IMR-90 (cell line): ENCODE results near the gene EDN2. TPM values are rescaled to one million over a fixed set of nuclear protein-coding genes. Genes with fewer than 3 reads are reported as not detected.

Source experiments
- ATAC-seq: fragments of 200-7000 bp; cut with Tn5 transposase; 2 replicates; pipeline ENCODE4 v1.9.1; 2020; ENCODE audit warnings: low read depth, mild to moderate bottlenecking, moderate library complexity
- BruUV-seq: library from RNA; stranded (reverse); fragments of 400-500 nt; replicated peaks from 2 replicates; lab custom pipeline; 2021; lab: Mats Ljungman, UMichigan
- CTCF ChIA-PET: fragments of 300-600 bp; formaldehyde crosslinking; extraction: SDS; loops from one replicate; lab custom pipeline; 2021; ENCODE audit warnings: antibody characterized with exemption; lab: Yijun Ruan, JAX
- POLR2A ChIA-PET: fragments of 300-600 bp; sonication (Branson Sonifier 250); formaldehyde crosslinking; loops from one replicate; lab custom pipeline; 2022; ENCODE audit warnings: antibody characterized with exemption; ENCODE audit not compliant: unreplicated experiment; lab: Charles Lee
- DNase-seq: peaks from one replicate; pipeline ENCODE4 v3.0.0; 2013
- H2AFZ ChIP-seq: replicated peaks from 2 replicates; pipeline ENCODE3; 2013; ENCODE audit warnings: low read length, mild to moderate bottlenecking; ENCODE audit not compliant: poor library complexity
- H2AK5ac ChIP-seq: 2 replicates; pipeline ENCODE4 v1.6.1; 2013; ENCODE audit warnings: low read depth, low read length, inconsistent platforms
- H2AK9ac ChIP-seq: replicated peaks from 2 replicates; pipeline ENCODE3; 2013; ENCODE audit warnings: mild to moderate bottlenecking, low read depth, low read length, moderate library complexity; ENCODE audit not compliant: poor library complexity
- H2BK120ac ChIP-seq: 2 replicates; pipeline ENCODE4 v1.6.1; 2013; ENCODE audit warnings: low read depth, low read length, inconsistent platforms
- H2BK15ac ChIP-seq: 3 replicates; pipeline ENCODE4 v1.6.1; 2013; ENCODE audit warnings: low read depth, low read length, inconsistent platforms
- H2BK20ac ChIP-seq: 2 replicates; pipeline ENCODE4 v1.6.1; 2013; ENCODE audit warnings: low read depth, mild to moderate bottlenecking, inconsistent platforms, low read length, moderate library complexity
- H2BK5ac ChIP-seq: 2 replicates; pipeline ENCODE4 v1.6.1; 2013; ENCODE audit warnings: mild to moderate bottlenecking, low read depth, low read length, inconsistent platforms; ENCODE audit not compliant: poor library complexity, severe bottlenecking
- H3K14ac ChIP-seq: replicated peaks from 2 replicates; pipeline ENCODE4 v1.6.1; 2013; ENCODE audit warnings: low read depth, low read length, inconsistent platforms
- H3K18ac ChIP-seq: 2 replicates; pipeline ENCODE4 v1.6.1; 2013; ENCODE audit warnings: low read depth, low read length, control low read depth
- H3K23ac ChIP-seq: 2 replicates; pipeline ENCODE4 v1.6.1; 2013; ENCODE audit warnings: low read depth, low read length, inconsistent platforms
- H3K27ac ChIP-seq: 2 replicates; pipeline ENCODE4 v1.5.1; 2013; ENCODE audit warnings: mild to moderate bottlenecking, control low read depth, low read length; ENCODE audit not compliant: insufficient read depth
- H3K27me3 ChIP-seq: 2 replicates; pipeline ENCODE4 v1.6.1; 2013; ENCODE audit warnings: low read length; ENCODE audit not compliant: control insufficient read depth, insufficient read depth
- H3K36me3 ChIP-seq: 2 replicates; pipeline ENCODE4 v1.6.1; 2013; ENCODE audit warnings: low read length, mixed read lengths; ENCODE audit not compliant: control insufficient read depth, insufficient read depth
- H3K4ac ChIP-seq: 2 replicates; pipeline ENCODE4 v1.6.1; 2013; ENCODE audit warnings: low read depth, low read length, inconsistent platforms
- H3K4me1 ChIP-seq: 2 replicates; pipeline ENCODE4 v1.6.1; 2013; ENCODE audit warnings: low read length, mixed read lengths; ENCODE audit not compliant: control insufficient read depth, insufficient read depth
- H3K4me2 ChIP-seq: 2 replicates; pipeline ENCODE4 v1.6.1; 2013; ENCODE audit warnings: low read depth, mild to moderate bottlenecking, control low read depth, low read length, moderate library complexity
- H3K4me3 ChIP-seq: 2 replicates; pipeline ENCODE4 v1.5.1; 2013; ENCODE audit warnings: low read depth, mild to moderate bottlenecking, control low read depth, low read length, moderate library complexity; ENCODE audit not compliant: insufficient read depth
- H3K56ac ChIP-seq: 2 replicates; pipeline ENCODE4 v1.6.1; 2013; ENCODE audit warnings: low read length, inconsistent platforms; ENCODE audit not compliant: insufficient read depth; ENCODE audit errors: extremely low read depth
- H3K79me1 ChIP-seq, 2 experiments: 2 replicates each; pipeline ENCODE4 v1.6.1; 2013; ENCODE audit warnings: low read length in 2 of 2, inconsistent platforms in 1 of 2, low read depth in 1 of 2
- H3K9ac ChIP-seq: 2 replicates; pipeline ENCODE4 v1.6.1; 2013; ENCODE audit warnings: low read depth, low read length, control low read depth
- H3K9me1 ChIP-seq: 2 replicates; pipeline ENCODE4 v1.6.1; 2013; ENCODE audit warnings: low read length, inconsistent platforms; ENCODE audit not compliant: insufficient read depth
- H3K9me3 ChIP-seq: 2 replicates; pipeline ENCODE4 v1.6.1; 2013; ENCODE audit warnings: low read length; ENCODE audit not compliant: control insufficient read depth, insufficient read depth
- H4K20me1 ChIP-seq: 2 replicates; pipeline ENCODE4 v1.6.1; 2013; ENCODE audit warnings: low read length, inconsistent platforms; ENCODE audit not compliant: insufficient read depth
- H4K5ac ChIP-seq: 2 replicates; pipeline ENCODE4 v1.6.1; 2013; ENCODE audit warnings: mild to moderate bottlenecking, low read depth, low read length, control low read depth
- H4K8ac ChIP-seq, 2 experiments: 2 replicates each; pipeline ENCODE4 v1.6.1; 2013; ENCODE audit warnings: low read depth in 2 of 2, low read length in 2 of 2, control low read depth in 1 of 2, inconsistent platforms in 1 of 2
- H4K91ac ChIP-seq: 2 replicates; pipeline ENCODE4 v1.6.1; 2013; ENCODE audit warnings: low read depth, low read length, inconsistent platforms; ENCODE audit not compliant: insufficient read depth
- BHLHE40 ChIP-seq: fragments of 150-350 bp; IDR thresholded peaks from 2 replicates; pipeline ENCODE4 v1.6.1; 2016; ENCODE audit warnings: mild to moderate bottlenecking, low read depth, low read length
- CHD1 ChIP-seq: IDR thresholded peaks from 2 replicates; pipeline ENCODE4 v1.6.1; 2012; ENCODE audit warnings: low read depth, low read length, improper control_type of control experiment
- CTCF ChIP-seq: conservative IDR thresholded peaks from 2 replicates; pipeline ENCODE4 v1.5.1; 2012; ENCODE audit warnings: mild to moderate bottlenecking, low read depth, low read length, improper control_type of control experiment
- FOS ChIP-seq: fragments of 150-350 bp; IDR thresholded peaks from 2 replicates; pipeline ENCODE4 v1.6.1; 2016; ENCODE audit warnings: low read depth, low read length
- MXI1 ChIP-seq: IDR thresholded peaks from 2 replicates; pipeline ENCODE4 v1.6.1; 2012; ENCODE audit warnings: low read depth, mild to moderate bottlenecking, low read length, moderate library complexity, borderline replicate concordance
- POLR2A ChIP-seq: IDR thresholded peaks from 2 replicates; pipeline ENCODE4 v1.6.1; 2012; ENCODE audit warnings: mild to moderate bottlenecking, low read depth, low read length
- RAD21 ChIP-seq: IDR thresholded peaks from 2 replicates; pipeline ENCODE4 v1.6.1; 2012; ENCODE audit warnings: low read length, improper control_type of control experiment
- RCOR1 ChIP-seq: IDR thresholded peaks from 2 replicates; pipeline ENCODE4 v1.6.1; 2012; ENCODE audit warnings: mild to moderate bottlenecking, low read length, improper control_type of control experiment; ENCODE audit not compliant: insufficient replicate concordance
- RFX5 ChIP-seq: IDR thresholded peaks from 2 replicates; pipeline ENCODE4 v1.8.0; 2012; ENCODE audit warnings: low read depth, mild to moderate bottlenecking, low read length, moderate library complexity
- SMC3 ChIP-seq: fragments of 150-350 bp; IDR thresholded peaks from 2 replicates; pipeline ENCODE4 v1.6.1; 2016; ENCODE audit warnings: low read depth, mild to moderate bottlenecking, antibody characterized with exemption, low read length, moderate library complexity
- WGBS, 2 experiments: methylation state at CpG; one replicate each; pipeline versions ENCODE4 v1.1.5 to v1.1.7; 2013; ENCODE audit warnings: missing lambda C conversion rate in 2 of 2; ENCODE audit not compliant: insufficient read length in 1 of 2; ENCODE audit errors: extremely low coverage in 2 of 2; 5-methylcytosine and 5-hydroxymethylcytosine counted together
- dilution Hi-C: fragments of 300-500 bp; cut with HindIII; formaldehyde crosslinking; loops from one replicate; pipeline ENCODE4 v1.14.3; 2018; ENCODE audit warnings: low sequenced_read_pairs; ENCODE audit not compliant: unreplicated experiment
- in situ Hi-C: fragments of 300-500 bp; cut with MboI; formaldehyde crosslinking; loops from 3 replicates; pipeline ENCODE4 v1.14.3; 2019; ENCODE audit warnings: low sequenced_read_pairs, inconsistent platforms, mixed read lengths
- intact Hi-C: fragments of 100-400 bp; cut with micrococcal nuclease; formaldehyde crosslinking; loops from 2 replicates; pipeline ENCODE4 v1.10.0; 2022
- polyA plus RNA-seq, 3 experiments: library from polyadenylated mRNA; depleted of rRNA; stranded (reverse); fragments of >200 nt; gene quantifications; 2 replicates each; pipeline ENCODE4 v1.2.3, GENCODE V29; 2012; ENCODE audit warnings: low replicate concordance in 1 of 3
- total RNA-seq: library from RNA; depleted of rRNA; stranded (reverse); fragments of >200 nt; gene quantifications from 2 replicates; pipeline ENCODE4 v1.2.3, GENCODE V29; 2012

Gene EDN2
- total and polyA plus RNA-seq, 2 of the 4 experiments (the other 2 are of a cell fraction), result 0.27 TPM; not detected in 1

DNA sequence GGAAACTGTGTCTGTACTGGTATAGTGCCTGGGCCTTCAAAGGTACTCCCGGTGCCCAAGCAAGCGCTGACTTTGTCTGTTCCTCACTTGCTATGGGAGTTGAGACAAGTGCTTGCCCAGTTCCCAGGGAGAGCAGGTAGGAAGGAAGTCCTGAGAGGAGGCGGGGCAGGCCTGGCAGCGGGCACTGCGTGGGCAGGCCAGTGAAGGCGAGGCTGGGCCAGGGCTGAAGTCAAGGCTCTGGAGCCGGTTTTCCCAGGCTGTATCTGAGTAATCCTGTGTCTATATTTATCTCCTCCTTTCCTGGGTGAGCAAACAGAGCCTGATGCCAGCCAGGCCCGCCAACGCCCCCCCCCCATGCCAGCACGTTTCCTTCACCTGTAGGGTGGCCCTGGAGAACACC is 15.9 kb upstream of the EDN2 start:
- no peak overlapping the region for H3K4me2 ChIP-seq
- no peak overlapping the region for H4K91ac ChIP-seq
- no peak overlapping the region for H2BK5ac ChIP-seq
- ChIA-PET CTCF (no interaction called here), POLR2A (no interaction called here)
- no peaks in the 10 kb centered on the region for H3K9me3 ChIP-seq
- H3K27ac ChIP-seq, result no peak overlapping the region
- TF ChIP-seq RAD21 (no peak), BHLHE40 (no peak), POLR2A (no peak), CTCF (no peak), FOS (no peak), RCOR1 (no peak), MXI1 (no peak), RFX5 (no peak), CHD1 (no peak), SMC3 (no peak)
- no TSS peak for BruUV-seq
- no peak overlapping the region for H3K23ac ChIP-seq
- intact Hi-C loops, result no loop called here
- H3K36me3 ChIP-seq, result no peaks in the 10 kb centered on the region
- no peak overlapping the region for H3K4me3 ChIP-seq
- H3K18ac ChIP-seq, result no peak overlapping the region
- H3K9ac ChIP-seq, result no peak overlapping the region
- H4K8ac ChIP-seq, result no peak overlapping the region
- H3K4me1 ChIP-seq, result peaks cover 14% of the 10 kb centered on the region
- no peak overlapping the region for H3K56ac ChIP-seq
- WGBS, 2 experiments, result 100% methylated on average over 2 of the region's 10 CpGs; no CpG with 5 or more reads in 1 of the 2 experiments
- no peak overlapping the region for H4K5ac ChIP-seq
- no peak overlapping the region for H2AK5ac ChIP-seq
- no peaks in the 10 kb centered on the region for H4K20me1 ChIP-seq
- no peak overlapping the region for H2AFZ ChIP-seq
- no peak for ATAC-seq
- no peak overlapping the region for H2BK15ac ChIP-seq
- peaks cover 16% of the 10 kb centered on the region for H3K9me1 ChIP-seq
- in situ Hi-C loops, result no loop called here
- H3K79me1 ChIP-seq, result no peaks in the 10 kb centered on the region
- H2AK9ac ChIP-seq, result no peak overlapping the region
- H2BK20ac ChIP-seq, result no peak overlapping the region
- no peak overlapping the region for H3K14ac ChIP-seq
- dilution Hi-C loops, result no loop called here
- no peak overlapping the region for H2BK120ac ChIP-seq
- no peak overlapping the region for H3K4ac ChIP-seq
- DNase-seq, result no peak
- H3K27me3 ChIP-seq, result no peaks in the 10 kb centered on the region
